HFFc6 (cell line): ENCODE results near the gene MS4A12. TPM values are rescaled to one million over a fixed set of nuclear protein-coding genes. Genes with fewer than 3 reads are reported as not detected.
"Not testable (repeated sequence)": the region's sequence is repeated elsewhere in the genome, so short reads cannot be mapped to it uniquely, and the experiment has no call there.

Source experiments
- DNase-seq: peaks from one replicate; pipeline ENCODE4 v3.0.0-alpha.2; 2018
- H3K27ac Mint-ChIP-seq: 2 replicates; pipeline ENCODE4 v1.8.0; 2020; ENCODE audit warnings: mild to moderate bottlenecking, mixed read lengths
- H3K27me3 Mint-ChIP-seq: 2 replicates; pipeline ENCODE4 v1.8.0; 2021; ENCODE audit warnings: mild to moderate bottlenecking, moderate library complexity, mixed read lengths; ENCODE audit not compliant: insufficient read depth
- H3K36me3 Mint-ChIP-seq: 2 replicates; pipeline ENCODE4 v1.8.0; 2021; ENCODE audit warnings: low read depth, mixed read lengths
- H3K4me1 Mint-ChIP-seq: 2 replicates; pipeline ENCODE4 v1.8.0; 2020; ENCODE audit warnings: low read depth, mixed read lengths
- H3K4me3 Mint-ChIP-seq: 2 replicates; pipeline ENCODE4 v1.8.0; 2020; ENCODE audit warnings: mild to moderate bottlenecking, moderate library complexity, mixed read lengths
- H3K9me3 Mint-ChIP-seq: 2 replicates; pipeline ENCODE4 v1.8.0; 2020; ENCODE audit warnings: mild to moderate bottlenecking, mixed read lengths
- CTCF ChIP-seq: fragments of 200-600 bp; sonication (generic); IDR thresholded peaks from 2 replicates; pipeline ENCODE4 v1.5.0; 2021; ENCODE audit warnings: antibody characterized with exemption, mild to moderate bottlenecking
- total RNA-seq, 6 experiments: library from RNA; stranded (reverse); fragmentation: NEBNext Ultra II Directional; extraction: Animal tissue kit (Norgen Biotek cat#: 25700); gene quantifications; 2 replicates in 1 of 6; 3 replicates in 5 of 6; pipeline ENCODE4 v1.2.3, GENCODE V29; 2021

MS4A12 gene
- total RNA-seq, 6 experiments from 2014 or later, result 0.18 TPM; not detected in 5

GRCh38 chr11:60502221-60502775, 9.7 kb downstream of the MS4A12 start:
- Mint-ChIP-seq H3K27me3 (peaks cover 2% of the 10 kb centered on the region; the same call in 1 of the 2 replicates), H3K4me1 (no peaks in the 10 kb centered on the region), H3K4me3 (no peak overlapping the region), H3K36me3 (no peaks in the 10 kb centered on the region; the same call in 1 of the 2 replicates), H3K27ac (no peak overlapping the region), H3K9me3 (peaks cover 52% of the 10 kb centered on the region)
- TF ChIP-seq CTCF, result no peak
- no peak for DNase-seq

- no peak for DNase-seq
- Mint-ChIP-seq H3K4me3 (no peak overlapping the region), H3K4me1 (no peaks in the 10 kb centered on the region), H3K9me3 (peaks cover 54% of the 10 kb centered on the region), H3K27ac (no peak overlapping the region), H3K27me3 (no peaks in the 10 kb centered on the region), H3K36me3 (no peaks in the 10 kb centered on the region)
- TF ChIP-seq CTCF, result no peak
These were observed 11.8 kb downstream of the MS4A12 start for GRCh38 chr11:60504219-60504905.

- not testable (repeated sequence) for H3K4me1 Mint-ChIP-seq, H3K27me3 Mint-ChIP-seq, DNase-seq, H3K36me3 Mint-ChIP-seq, H3K27ac Mint-ChIP-seq, H3K4me3 Mint-ChIP-seq
- peaks cover 52% of the 10 kb centered on the region for H3K9me3 Mint-ChIP-seq
These were observed 17.0 kb downstream of the MS4A12 start for GRCh38 chr11:60509609-60510008.

GRCh38 chr11:60510209-60510608, 17.6 kb downstream of the MS4A12 start:
- peaks cover 48% of the 10 kb centered on the region for H3K9me3 Mint-ChIP-seq

GRCh38 chr11:60511393-60511792, 18.8 kb downstream of the MS4A12 start:
- Mint-ChIP-seq H3K27ac (no peak overlapping the region), H3K4me1 (no peaks in the 10 kb centered on the region), H3K36me3 (no peaks in the 10 kb centered on the region), H3K4me3 (no peak overlapping the region), H3K27me3 (no peaks in the 10 kb centered on the region), H3K9me3 (peaks cover 36% of the 10 kb centered on the region)
- TF ChIP-seq CTCF, result no peak
- DNase-seq, result no peak

More at GRCh38 chr11:60510209-60510608, 17.6 kb downstream of the MS4A12 start:
- H3K4me1 Mint-ChIP-seq, H3K27ac Mint-ChIP-seq, H3K4me3 Mint-ChIP-seq, H3K36me3 Mint-ChIP-seq, H3K27me3 Mint-ChIP-seq, DNase-seq: not testable (repeated sequence)

- Mint-ChIP-seq H3K27ac (no peak overlapping the region), H3K27me3 (no peaks in the 10 kb centered on the region), H3K9me3 (peaks cover 32% of the 10 kb centered on the region), H3K4me1 (no peaks in the 10 kb centered on the region), H3K4me3 (no peak overlapping the region), H3K36me3 (no peaks in the 10 kb centered on the region)
- no peak for DNase-seq
- no peak for TF ChIP-seq CTCF
These were observed 20.2 kb downstream of the MS4A12 start for GRCh38 chr11:60512651-60513225.
